GM12878 (cell line): ENCODE measurements around the gene BNIPL. TPM values are rescaled to one million over a fixed set of nuclear protein-coding genes. Genes with fewer than 3 reads are reported as not detected.

ENCODE experiments used
- ATAC-seq: fragments of 200-7000 bp; cut with Tn5 transposase; 3 replicates; pipeline ENCODE4 v1.9.1; 2020; ENCODE audit warnings: mild to moderate bottlenecking, moderate library complexity
- BruUV-seq: library from RNA; stranded (reverse); fragments of 400-500 nt; replicated peaks from 2 replicates; lab custom pipeline; 2021; lab: Mats Ljungman, UMichigan
- CTCF ChIA-PET: fragments of 300-600 bp; sonication (Branson Sonifier 250); formaldehyde crosslinking; extraction: SDS; loops from one replicate; lab custom pipeline; 2021; ENCODE audit warnings: inconsistent platforms; lab: Yijun Ruan, JAX
- POLR2A ChIA-PET: fragments of 350-600 bp; formaldehyde crosslinking; extraction: SDS; loops from one replicate; lab custom pipeline; 2021; ENCODE audit warnings: inconsistent platforms; lab: Charles Lee
- RAD21 ChIA-PET: fragments of 300-600 bp; sonication (Branson Sonifier 250); formaldehyde crosslinking; loops from one replicate; lab custom pipeline; 2023; ENCODE audit warnings: antibody characterized with exemption; ENCODE audit not compliant: unreplicated experiment; lab: Charles Lee
- SMC1A ChIA-PET: fragments of 300-600 bp; sonication (Branson Sonifier 250); formaldehyde crosslinking; loops from one replicate; lab custom pipeline; 2023; ENCODE audit not compliant: unreplicated experiment, uncharacterized antibody; lab: Charles Lee
- DNase-seq: peaks from one replicate; pipeline ENCODE4 v3.0.0-alpha.2; 2011; ENCODE audit warnings: low read depth, low spot score
- FAIRE-seq: peaks from 3 replicates; lab custom pipeline; 2011; peaks lifted over from hg19 to GRCh38; lab: Jason Lieb, UNC
- H2AFZ ChIP-seq: 2 replicates; pipeline ENCODE4 v1.6.0; 2011; ENCODE audit warnings: low read depth, low read length, control low read depth; ENCODE audit not compliant: control insufficient read depth
- H3K27ac ChIP-seq: 2 replicates; pipeline ENCODE4 v1.5.1; 2011; ENCODE audit warnings: control low read depth; ENCODE audit not compliant: control insufficient read depth, insufficient read depth
- H3K27me3 ChIP-seq, 2 experiments: replicated peaks in 1 of 2; 2 replicates each; pipeline versions ENCODE4 v1.6.0 to v1.6.1; 2011; ENCODE audit warnings: low read length in 1 of 2; ENCODE audit not compliant: control insufficient read depth in 2 of 2, insufficient read depth in 2 of 2
- H3K36me3 ChIP-seq, 2 experiments: 2 replicates each; pipeline ENCODE4 v1.5.1; 2011; ENCODE audit warnings: low read length in 1 of 2; ENCODE audit not compliant: control insufficient read depth in 2 of 2, insufficient read depth in 2 of 2
- H3K4me1 ChIP-seq: 2 replicates; pipeline ENCODE4 v1.6.1; 2011; ENCODE audit warnings: mild to moderate bottlenecking, low read length, moderate library complexity, mixed read lengths; ENCODE audit not compliant: control insufficient read depth, insufficient read depth
- H3K4me2 ChIP-seq: 2 replicates; pipeline ENCODE4 v1.6.0; 2011; ENCODE audit warnings: control low read depth; ENCODE audit not compliant: control insufficient read depth, insufficient read depth
- H3K4me3 ChIP-seq: fragments of 200-600 bp; sonication (generic); 2 replicates; pipeline ENCODE4 v1.5.1; 2016
- H3K79me2 ChIP-seq: 2 replicates; pipeline ENCODE4 v1.6.0; 2011; ENCODE audit warnings: low read length; ENCODE audit not compliant: control insufficient read depth, insufficient read depth
- H3K9ac ChIP-seq: 2 replicates; pipeline ENCODE4 v1.8.0; 2011; ENCODE audit warnings: low read length, control low read depth, mixed read lengths; ENCODE audit not compliant: control insufficient read depth, insufficient read depth
- H3K9me3 ChIP-seq: replicated peaks from 3 replicates; pipeline ENCODE4 v1.5.1; 2011; ENCODE audit warnings: mild to moderate bottlenecking, low read length; ENCODE audit not compliant: control insufficient read depth, insufficient read depth
- H4K20me1 ChIP-seq: 2 replicates; pipeline ENCODE4 v1.6.0; 2011; ENCODE audit not compliant: control insufficient read depth, insufficient read depth
- BACH1 ChIP-seq: fragments of 450-650 bp; IDR thresholded peaks from 2 replicates; pipeline ENCODE4 v1.6.1; 2017; ENCODE audit warnings: mild to moderate bottlenecking, borderline replicate concordance
- NFYA ChIP-seq: IDR thresholded peaks from 2 replicates; pipeline ENCODE4 v1.6.1; 2011; ENCODE audit warnings: low read depth, mild to moderate bottlenecking, low read length, improper control_type of control experiment, borderline replicate concordance
- PAX5 ChIP-seq: IDR thresholded peaks from 2 replicates; pipeline ENCODE4 v1.6.1; 2011; ENCODE audit warnings: low read depth, low read length, borderline replicate concordance
- RB1 ChIP-seq: fragments of 450-650 bp; formaldehyde crosslinking; IDR thresholded peaks from 2 replicates; pipeline ENCODE4 v1.6.1; 2017; ENCODE audit warnings: mild to moderate bottlenecking, borderline replicate concordance
- STAT3 ChIP-seq: IDR thresholded peaks from 2 replicates; pipeline ENCODE4 v1.6.1; 2011; ENCODE audit warnings: low read depth, low read length, improper control_type of control experiment
- ZNF207 ChIP-seq: fragments of 450-650 bp; IDR thresholded peaks from 2 replicates; pipeline ENCODE4 v1.6.1; 2014; ENCODE audit warnings: antibody characterized with exemption, mild to moderate bottlenecking, borderline replicate concordance
- ZNF24 ChIP-seq: fragments of 450-650 bp; IDR thresholded peaks from 2 replicates; pipeline ENCODE4 v1.6.1; 2017; ENCODE audit warnings: antibody characterized with exemption, mild to moderate bottlenecking
- ZNF622 ChIP-seq: fragments of 450-650 bp; IDR thresholded peaks from 2 replicates; pipeline ENCODE4 v1.6.1; 2017; ENCODE audit warnings: mild to moderate bottlenecking, inconsistent platforms
- WGBS: methylation state at CpG from one replicate; pipeline ENCODE4 v1.1.6; 2016; ENCODE audit warnings: low lambda C conversion rate; ENCODE audit not compliant: insufficient replicate concordance, insufficient coverage; ENCODE audit errors: missing lambda C conversion rate; 5-methylcytosine and 5-hydroxymethylcytosine counted together
- in situ Hi-C: fragments of 300-500 bp; cut with MboI; formaldehyde crosslinking; loops from 9 replicates; pipeline ENCODE4 v1.14.3; 2018; ENCODE audit warnings: mixed read lengths
- intact Hi-C: fragments of 100-400 bp; cut with micrococcal nuclease; formaldehyde crosslinking; loops from one replicate; pipeline ENCODE4 v1.14.2; 2022; ENCODE audit not compliant: unreplicated experiment
- polyA plus RNA-seq, 11 experiments: library from polyadenylated mRNA; depleted of rRNA in 4 of 11; unstranded in 6 of 11; stranded (reverse) in 5 of 11; fragments of >200 nt; fragmentation: Nextera tagmentation in 4 of 11; fragmentation: Illumina TruSeq in 1 of 11; extraction: Ambion mirVana in 4 of 11; extraction: Trizol in 1 of 11; gene quantifications; 1 replicate in 1 of 11; 2 replicates in 10 of 11; pipeline versions ENCODE4 v1.2.1 to v1.2.3, GENCODE V29; 2011 to 2016; ENCODE audit warnings: inconsistent platforms in 2 of 11, missing spikeins in 2 of 11, low read depth in 1 of 11
- total RNA-seq, 4 experiments: library from RNA; depleted of rRNA in 3 of 4; stranded (reverse); fragments of >200 nt in 3 of 4; fragmentation: Illumina TruSeq in 1 of 4; extraction: Trizol in 1 of 4; gene quantifications; 2 replicates each; pipeline versions ENCODE4 v1.2.1 to v1.2.3, GENCODE V29; 2013 to 2021
- TF ChIP-seq, protein P1 (sequence below): fragments of 450-650 bp; IDR thresholded peaks from 2 replicates; pipeline ENCODE4 v1.6.1; 2016; ENCODE audit warnings: mild to moderate bottlenecking
- TF ChIP-seq, protein P2 (sequence below): fragments of 150-350 bp; IDR thresholded peaks from 2 replicates; pipeline ENCODE4 v1.6.1; 2014; ENCODE audit warnings: mild to moderate bottlenecking, low read depth, low read length
- TF ChIP-seq, protein P3 (sequence below): IDR thresholded peaks from 2 replicates; pipeline ENCODE4 v1.6.1; 2012; ENCODE audit warnings: low read depth, low read length, improper control_type of control experiment

Gene BNIPL
- total and polyA plus RNA-seq, 10 of the 15 experiments (the other 5 are each of a cell fraction or from before 2014, with no cell fraction given) = 0.05 to 1.1 (median 0.17) TPM

DNA sequence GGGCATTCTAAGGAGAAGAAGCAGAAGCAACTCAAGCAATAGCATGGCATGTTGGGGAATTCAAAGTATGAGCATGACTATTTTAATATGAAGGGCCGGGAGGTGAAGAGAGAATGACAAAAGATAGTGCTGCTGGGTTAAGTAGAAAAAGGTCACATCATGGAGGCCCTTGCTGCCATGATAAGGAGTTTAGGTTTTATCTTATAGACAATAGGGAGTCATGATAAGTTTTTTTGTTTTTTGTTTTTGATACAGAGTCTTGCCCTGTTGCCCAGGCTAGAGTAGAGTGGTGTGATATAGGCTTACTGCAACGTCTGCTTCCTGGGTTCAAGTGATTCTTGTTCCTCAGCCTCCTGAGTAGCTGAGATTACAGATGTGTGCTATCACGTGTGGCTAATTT, 3.1 kb downstream of the BNIPL start:
- CTCF ChIA-PET = no interaction called here
- RAD21 ChIA-PET = no interaction called here
- no peak overlapping the region for H3K9ac ChIP-seq
- no peak for DNase-seq
- 75% methylated on average over 3 of the region's 3 CpGs for WGBS
- no peaks in the 10 kb centered on the region for H3K9me3 ChIP-seq
- SMC1A ChIA-PET = interaction anchor here (1.0 kb wide), 1 partner anchor 14 kb away, joined by 3 read pairs; no protein-coding TSS in a partner anchor
- no peak overlapping the region for H3K4me2 ChIP-seq
- H4K20me1 ChIP-seq = no peaks in the 10 kb centered on the region
- no peak for TF ChIP-seq ZNF622
- no peaks in the 10 kb centered on the region for H3K4me1 ChIP-seq
- no peak for ATAC-seq
- no peak overlapping the region for H3K27ac ChIP-seq
- in situ Hi-C loops (no loop called here), intact Hi-C loops (no loop called here)
- no peak overlapping the region for H2AFZ ChIP-seq
- no TSS peak for BruUV-seq
- POLR2A ChIA-PET = interaction anchor here (1.1 kb wide), 1 partner anchor 8 kb away, joined by 3 read pairs; the partner anchor contains the start of gene C1orf56
- FAIRE-seq = no peak
- no peaks in the 10 kb centered on the region for H3K79me2 ChIP-seq
- no peak overlapping the region for H3K4me3 ChIP-seq
- H3K27me3 ChIP-seq = no peaks in the 10 kb centered on the region
- H3K36me3 ChIP-seq = no peaks in the 10 kb centered on the region

DNA sequence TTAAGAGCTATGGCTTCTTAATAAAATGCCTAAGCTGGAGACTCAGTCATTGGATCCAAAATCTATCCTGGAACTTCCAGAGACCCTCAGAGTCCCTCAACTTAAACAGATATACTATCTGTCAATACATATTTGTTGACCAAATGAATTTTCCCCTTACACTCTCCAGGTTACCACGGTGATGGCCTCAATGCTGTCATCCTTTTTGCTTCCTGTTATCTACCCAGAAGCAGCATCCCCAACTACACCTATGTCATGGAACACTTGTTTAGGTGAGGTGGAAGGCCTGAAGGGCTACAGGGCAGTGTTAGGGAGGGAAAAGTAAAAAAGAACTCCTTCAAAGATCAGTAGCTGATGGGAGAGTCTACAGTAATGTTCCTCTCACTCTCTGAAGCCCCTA, 6.8 kb downstream of the BNIPL start:
- ChIA-PET CTCF (interaction anchor here (0.7 to 9.5 kb wide), 6 partner anchors 10 to 112 kb away, joined by 3 to 76 read pairs (median 4); partner anchors contain the start of genes CDC42SE1, GABPB2 and MLLT11), POLR2A (interaction anchor here (0.6 to 1.3 kb wide), 3 partner anchors 9 to 517 kb away, joined by 3 to 5 read pairs (median 3); no protein-coding TSS in a partner anchor), SMC1A (interaction anchor here (0.9 to 1.1 kb wide), 3 partner anchors 10 to 298 kb away, joined by 3 to 4 read pairs (median 4); partner anchors contain the start of genes CDC42SE1 and MLLT11), RAD21 (no interaction called here)
- no peaks in the 10 kb centered on the region for H3K36me3 ChIP-seq
- H3K4me1 ChIP-seq = peaks cover 2% of the 10 kb centered on the region; the same call in 1 of the 2 replicates
- H3K9ac ChIP-seq = no peak overlapping the region
- H3K4me3 ChIP-seq = no peak overlapping the region
- no peaks in the 10 kb centered on the region for H3K79me2 ChIP-seq
- H4K20me1 ChIP-seq = no peaks in the 10 kb centered on the region
- in situ Hi-C loops (no loop called here), intact Hi-C loops (no loop called here)
- H3K9me3 ChIP-seq = no peaks in the 10 kb centered on the region
- no peak overlapping the region for H3K27ac ChIP-seq
- no peaks in the 10 kb centered on the region for H3K27me3 ChIP-seq
- WGBS = 71% methylated on average over 1 of the region's 1 CpG
- no TSS peak for BruUV-seq
- FAIRE-seq = no peak
- no peak overlapping the region for H3K4me2 ChIP-seq
- no peak for ATAC-seq
- no peak for DNase-seq
- no peak overlapping the region for H2AFZ ChIP-seq
- TF ChIP-seq STAT3 (no peak), RB1 (no peak), ZNF207 (no peak), PAX5 (no peak), ZNF24 (no peak), NFYA (no peak), BACH1 (no peak)
- TF ChIP-seq, protein P1, sequence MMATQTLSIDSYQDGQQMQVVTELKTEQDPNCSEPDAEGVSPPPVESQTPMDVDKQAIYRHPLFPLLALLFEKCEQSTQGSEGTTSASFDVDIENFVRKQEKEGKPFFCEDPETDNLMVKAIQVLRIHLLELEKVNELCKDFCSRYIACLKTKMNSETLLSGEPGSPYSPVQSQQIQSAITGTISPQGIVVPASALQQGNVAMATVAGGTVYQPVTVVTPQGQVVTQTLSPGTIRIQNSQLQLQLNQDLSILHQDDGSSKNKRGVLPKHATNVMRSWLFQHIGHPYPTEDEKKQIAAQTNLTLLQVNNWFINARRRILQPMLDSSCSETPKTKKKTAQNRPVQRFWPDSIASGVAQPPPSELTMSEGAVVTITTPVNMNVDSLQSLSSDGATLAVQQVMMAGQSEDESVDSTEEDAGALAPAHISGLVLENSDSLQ = no peak
- TF ChIP-seq, protein P2, sequence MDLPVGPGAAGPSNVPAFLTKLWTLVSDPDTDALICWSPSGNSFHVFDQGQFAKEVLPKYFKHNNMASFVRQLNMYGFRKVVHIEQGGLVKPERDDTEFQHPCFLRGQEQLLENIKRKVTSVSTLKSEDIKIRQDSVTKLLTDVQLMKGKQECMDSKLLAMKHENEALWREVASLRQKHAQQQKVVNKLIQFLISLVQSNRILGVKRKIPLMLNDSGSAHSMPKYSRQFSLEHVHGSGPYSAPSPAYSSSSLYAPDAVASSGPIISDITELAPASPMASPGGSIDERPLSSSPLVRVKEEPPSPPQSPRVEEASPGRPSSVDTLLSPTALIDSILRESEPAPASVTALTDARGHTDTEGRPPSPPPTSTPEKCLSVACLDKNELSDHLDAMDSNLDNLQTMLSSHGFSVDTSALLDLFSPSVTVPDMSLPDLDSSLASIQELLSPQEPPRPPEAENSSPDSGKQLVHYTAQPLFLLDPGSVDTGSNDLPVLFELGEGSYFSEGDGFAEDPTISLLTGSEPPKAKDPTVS = no peak
- TF ChIP-seq, protein P3, sequence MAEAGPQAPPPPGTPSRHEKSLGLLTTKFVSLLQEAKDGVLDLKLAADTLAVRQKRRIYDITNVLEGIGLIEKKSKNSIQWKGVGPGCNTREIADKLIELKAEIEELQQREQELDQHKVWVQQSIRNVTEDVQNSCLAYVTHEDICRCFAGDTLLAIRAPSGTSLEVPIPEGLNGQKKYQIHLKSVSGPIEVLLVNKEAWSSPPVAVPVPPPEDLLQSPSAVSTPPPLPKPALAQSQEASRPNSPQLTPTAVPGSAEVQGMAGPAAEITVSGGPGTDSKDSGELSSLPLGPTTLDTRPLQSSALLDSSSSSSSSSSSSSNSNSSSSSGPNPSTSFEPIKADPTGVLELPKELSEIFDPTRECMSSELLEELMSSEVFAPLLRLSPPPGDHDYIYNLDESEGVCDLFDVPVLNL = no peak
